ENCODE data around the gene MAN1C1.
A peak's percentile ranks its signal among the peaks of the same experiment; 100 is the strongest.

Gene MAN1C1

GRCh38 chr1:25773441-25774125, 157.0 kb downstream of the MAN1C1 start:
- Histone ChIP-seq H3K9ac (ENCODE audit: low read depth, low read length) (no peak overlapping the region), H3K27me3 (ENCODE audit: insufficient read depth, low read length) (no peaks in the 10 kb centered on the region), H3K36me3 (ENCODE audit: insufficient read depth, low read length) (no peaks in the 10 kb centered on the region), H3K4me3 (ENCODE audit: low read length) (no peak overlapping the region), H3K9me3 (ENCODE audit: insufficient read depth, low read depth, low read length) (no peaks in the 10 kb centered on the region), H3K27ac (ENCODE audit: low read depth, low read length) (no peak overlapping the region), H3K4me1 (ENCODE audit: insufficient read depth, low read length) (peaks cover 36% of the 10 kb centered on the region)
- WGBS, result 69% methylated on average over 4 of the region's 4 CpGs

- Histone ChIP-seq H3K4me1 (ENCODE audit: insufficient read depth, low read length) (peaks cover 39% of the 10 kb centered on the region), H3K9ac (ENCODE audit: low read depth, low read length) (no peak overlapping the region), H3K4me3 (ENCODE audit: low read length) (no peak overlapping the region), H3K27me3 (ENCODE audit: insufficient read depth, low read length) (no peaks in the 10 kb centered on the region), H3K27ac (ENCODE audit: low read depth, low read length) (no peak overlapping the region), H3K9me3 (ENCODE audit: insufficient read depth, low read depth, low read length) (no peaks in the 10 kb centered on the region), H3K36me3 (ENCODE audit: insufficient read depth, low read length) (no peaks in the 10 kb centered on the region)
- 86% methylated on average over 13 of the region's 13 CpGs for WGBS
Observed at GRCh38 chr1:25774206-25774803, 157.7 kb downstream of the MAN1C1 start.

GRCh38 chr1:25774921-25775771, 158.6 kb downstream of the MAN1C1 start:
- no peak overlapping the region; the same call in 1 of the 2 replicates for H3K27ac ChIP-seq (ENCODE audit: low read depth, low read length)
- H3K36me3 ChIP-seq (ENCODE audit: insufficient read depth, low read length), result no peaks in the 10 kb centered on the region
- no peaks in the 10 kb centered on the region for H3K27me3 ChIP-seq (ENCODE audit: insufficient read depth, low read length)
- H3K4me1 ChIP-seq (ENCODE audit: insufficient read depth, low read length), result peaks cover 48% of the 10 kb centered on the region
- no peak overlapping the region for H3K9ac ChIP-seq (ENCODE audit: low read depth, low read length)
- H3K9me3 ChIP-seq (ENCODE audit: insufficient read depth, low read depth, low read length), result no peaks in the 10 kb centered on the region
- no peak overlapping the region for H3K4me3 ChIP-seq (ENCODE audit: low read length)
- 78% methylated on average over 16 of the region's 16 CpGs for WGBS

- Histone ChIP-seq H3K27me3 (ENCODE audit: insufficient read depth, low read length) (no peaks in the 10 kb centered on the region), H3K4me1 (ENCODE audit: insufficient read depth, low read length) (peaks cover 35% of the 10 kb centered on the region), H3K4me3 (ENCODE audit: low read length) (no peak overlapping the region), H3K9me3 (ENCODE audit: insufficient read depth, low read depth, low read length) (no peaks in the 10 kb centered on the region), H3K27ac (ENCODE audit: low read depth, low read length) (0 out of 2 replicates have a peak overlapping the region, but pooled peaks have one; percentile 8), H3K36me3 (ENCODE audit: insufficient read depth, low read length) (no peaks in the 10 kb centered on the region), H3K9ac (ENCODE audit: low read depth, low read length) (no peak overlapping the region)
- 86% methylated on average over 8 of the region's 8 CpGs for WGBS
Observed at GRCh38 chr1:25779388-25779787, 162.8 kb downstream of the MAN1C1 start.

- Histone ChIP-seq H3K27me3 (ENCODE audit: insufficient read depth, low read length) (no peaks in the 10 kb centered on the region), H3K9ac (ENCODE audit: low read depth, low read length) (no peak overlapping the region), H3K27ac (ENCODE audit: low read depth, low read length) (no peak overlapping the region; the same call in 1 of the 2 replicates), H3K9me3 (ENCODE audit: insufficient read depth, low read depth, low read length) (no peaks in the 10 kb centered on the region), H3K4me3 (ENCODE audit: low read length) (no peak overlapping the region), H3K4me1 (ENCODE audit: insufficient read depth, low read length) (peaks cover 32% of the 10 kb centered on the region), H3K36me3 (ENCODE audit: insufficient read depth, low read length) (no peaks in the 10 kb centered on the region)
- WGBS, result 62% methylated on average over 3 of the region's 4 CpGs
Observed at GRCh38 chr1:25779894-25780293, 163.3 kb downstream of the MAN1C1 start.

GRCh38 chr1:25780318-25781129, 163.9 kb downstream of the MAN1C1 start:
- WGBS, result 58% methylated on average over 13 of the region's 14 CpGs
- no peak overlapping the region for H3K9ac ChIP-seq (ENCODE audit: low read depth, low read length)
- no peak overlapping the region for H3K4me3 ChIP-seq (ENCODE audit: low read length)
- H3K27ac ChIP-seq (ENCODE audit: low read depth, low read length), result peak overlapping the region; percentile 37; the same call in 1 of the 2 replicates
- peaks cover 26% of the 10 kb centered on the region for H3K4me1 ChIP-seq (ENCODE audit: insufficient read depth, low read length)
- no peaks in the 10 kb centered on the region for H3K36me3 ChIP-seq (ENCODE audit: insufficient read depth, low read length)
- H3K27me3 ChIP-seq (ENCODE audit: insufficient read depth, low read length), result no peaks in the 10 kb centered on the region
- H3K9me3 ChIP-seq (ENCODE audit: insufficient read depth, low read depth, low read length), result no peaks in the 10 kb centered on the region

- 88% methylated on average over 3 of the region's 3 CpGs for WGBS
- Histone ChIP-seq H3K4me1 (ENCODE audit: insufficient read depth, low read length) (peaks cover 23% of the 10 kb centered on the region), H3K9ac (ENCODE audit: low read depth, low read length) (no peak overlapping the region), H3K9me3 (ENCODE audit: insufficient read depth, low read depth, low read length) (no peaks in the 10 kb centered on the region), H3K27ac (ENCODE audit: low read depth, low read length) (no peak overlapping the region), H3K27me3 (ENCODE audit: insufficient read depth, low read length) (no peaks in the 10 kb centered on the region), H3K36me3 (ENCODE audit: insufficient read depth, low read length) (no peaks in the 10 kb centered on the region), H3K4me3 (ENCODE audit: low read length) (no peak overlapping the region)
Observed at GRCh38 chr1:25781130-25781433, 164.5 kb downstream of the MAN1C1 start.

GRCh38 chr1:25782608-25783201, 166.1 kb downstream of the MAN1C1 start:
- Histone ChIP-seq H3K36me3 (ENCODE audit: insufficient read depth, low read length) (no peaks in the 10 kb centered on the region), H3K27me3 (ENCODE audit: insufficient read depth, low read length) (no peaks in the 10 kb centered on the region), H3K4me1 (ENCODE audit: insufficient read depth, low read length) (peaks cover 23% of the 10 kb centered on the region), H3K9me3 (ENCODE audit: insufficient read depth, low read depth, low read length) (no peaks in the 10 kb centered on the region), H3K4me3 (ENCODE audit: low read length) (no peak overlapping the region), H3K9ac (ENCODE audit: low read depth, low read length) (no peak overlapping the region), H3K27ac (ENCODE audit: low read depth, low read length) (no peak overlapping the region)
- WGBS, result 84% methylated on average over 18 of the region's 18 CpGs

GRCh38 chr1:25784575-25785051, 168.0 kb downstream of the MAN1C1 start:
- 88% methylated on average over 9 of the region's 9 CpGs for WGBS
- H3K36me3 ChIP-seq (ENCODE audit: insufficient read depth, low read length), result no peaks in the 10 kb centered on the region
- H3K9ac ChIP-seq (ENCODE audit: low read depth, low read length), result no peak overlapping the region
- H3K9me3 ChIP-seq (ENCODE audit: insufficient read depth, low read depth, low read length), result no peaks in the 10 kb centered on the region
- H3K4me3 ChIP-seq (ENCODE audit: low read length), result no peak overlapping the region
- no peaks in the 10 kb centered on the region for H3K27me3 ChIP-seq (ENCODE audit: insufficient read depth, low read length)
- H3K4me1 ChIP-seq (ENCODE audit: insufficient read depth, low read length), result peaks cover 17% of the 10 kb centered on the region
- no peak overlapping the region for H3K27ac ChIP-seq (ENCODE audit: low read depth, low read length)

GRCh38 chr1:25785333-25786067, 168.9 kb downstream of the MAN1C1 start:
- Histone ChIP-seq H3K4me3 (ENCODE audit: low read length) (no peak overlapping the region), H3K27ac (ENCODE audit: low read depth, low read length) (no peak overlapping the region), H3K9me3 (ENCODE audit: insufficient read depth, low read depth, low read length) (no peaks in the 10 kb centered on the region), H3K27me3 (ENCODE audit: insufficient read depth, low read length) (no peaks in the 10 kb centered on the region), H3K4me1 (ENCODE audit: insufficient read depth, low read length) (peaks cover 10% of the 10 kb centered on the region), H3K36me3 (ENCODE audit: insufficient read depth, low read length) (no peaks in the 10 kb centered on the region), H3K9ac (ENCODE audit: low read depth, low read length) (no peak overlapping the region)
- WGBS, result 86% methylated on average over 10 of the region's 10 CpGs
